PFSK-1 (cell line): Measurements from ENCODE around the gene DLGAP1.

ENCODE experiments used
- FOXP2 ChIP-seq: optimal IDR thresholded peaks from 2 replicates; pipeline ENCODE3; 2011; ENCODE audit warnings: borderline replicate concordance, control low read depth, inconsistent platforms; ENCODE audit not compliant: insufficient read depth; ENCODE audit errors: extremely low read length, extremely low read depth
- POLR2AphosphoS5 ChIP-seq: IDR thresholded peaks from 2 replicates; pipeline ENCODE4 v1.6.1; 2012; ENCODE audit warnings: low read depth, mild to moderate bottlenecking, control low read depth, low read length, moderate library complexity
- SIN3A ChIP-seq: IDR thresholded peaks from 2 replicates; pipeline ENCODE4 v1.6.1; 2012; ENCODE audit warnings: mild to moderate bottlenecking, low read length, moderate library complexity, borderline replicate concordance; ENCODE audit not compliant: insufficient read depth
- TAF1 ChIP-seq: IDR thresholded peaks from 2 replicates; pipeline ENCODE4 v1.6.1; 2012; ENCODE audit warnings: low read length, control low read depth, borderline replicate concordance; ENCODE audit not compliant: insufficient read depth
- TF ChIP-seq, protein P1 (sequence below), 2 experiments: IDR thresholded peaks; 2 replicates each; pipeline versions ENCODE4 v1.6.1 to v1.8.0; 2011 to 2012; ENCODE audit warnings: low read depth in 2 of 2, low read length in 2 of 2, control low read depth in 1 of 2, inconsistent platforms in 1 of 2, mild to moderate bottlenecking in 1 of 2, moderate library complexity in 1 of 2; ENCODE audit not compliant: insufficient read depth in 1 of 2

DLGAP1 gene

DNA sequence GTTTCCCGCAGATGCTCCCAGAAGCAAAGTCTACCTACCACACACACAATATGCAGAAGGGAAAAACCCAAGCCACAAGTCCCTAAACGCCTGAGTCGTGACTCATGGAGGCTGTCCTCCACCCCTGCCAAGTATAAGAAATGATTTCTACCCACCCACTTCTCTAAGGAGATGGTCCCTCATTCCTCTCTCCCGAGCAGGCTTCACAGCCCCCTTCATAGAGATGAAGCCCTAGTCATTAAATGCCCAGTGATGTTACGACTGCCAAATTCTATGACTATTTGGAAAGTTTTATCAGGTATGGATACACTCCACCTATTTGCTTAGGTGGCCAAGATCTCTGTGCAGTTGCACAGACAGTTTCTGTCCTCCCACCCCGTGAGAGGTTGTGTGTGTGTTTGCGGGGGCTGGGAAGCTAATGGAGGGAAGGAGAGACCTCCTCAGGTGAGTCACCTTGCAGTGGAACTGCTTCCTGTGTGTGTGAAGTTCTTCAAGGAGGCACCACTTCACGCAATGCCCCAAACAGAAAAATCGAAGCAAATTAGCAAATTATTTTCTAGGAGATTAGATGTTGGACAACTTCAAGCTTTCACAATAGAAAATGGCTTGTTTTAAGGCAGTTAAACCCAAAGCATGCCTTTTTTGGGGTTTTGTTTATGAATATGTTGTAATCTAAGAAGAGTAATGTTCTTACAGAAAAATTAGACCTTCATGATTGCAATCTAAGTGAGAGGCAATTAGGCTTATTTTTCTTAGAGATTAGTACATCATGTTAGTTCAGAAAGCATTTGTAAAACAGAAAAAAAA is 830.0 kb downstream of the DLGAP1 start:
- TF ChIP-seq FOXP2 (no peak), TAF1 (no peak), POLR2AphosphoS5 (no peak), SIN3A (no peak)
- TF ChIP-seq, protein P1, sequence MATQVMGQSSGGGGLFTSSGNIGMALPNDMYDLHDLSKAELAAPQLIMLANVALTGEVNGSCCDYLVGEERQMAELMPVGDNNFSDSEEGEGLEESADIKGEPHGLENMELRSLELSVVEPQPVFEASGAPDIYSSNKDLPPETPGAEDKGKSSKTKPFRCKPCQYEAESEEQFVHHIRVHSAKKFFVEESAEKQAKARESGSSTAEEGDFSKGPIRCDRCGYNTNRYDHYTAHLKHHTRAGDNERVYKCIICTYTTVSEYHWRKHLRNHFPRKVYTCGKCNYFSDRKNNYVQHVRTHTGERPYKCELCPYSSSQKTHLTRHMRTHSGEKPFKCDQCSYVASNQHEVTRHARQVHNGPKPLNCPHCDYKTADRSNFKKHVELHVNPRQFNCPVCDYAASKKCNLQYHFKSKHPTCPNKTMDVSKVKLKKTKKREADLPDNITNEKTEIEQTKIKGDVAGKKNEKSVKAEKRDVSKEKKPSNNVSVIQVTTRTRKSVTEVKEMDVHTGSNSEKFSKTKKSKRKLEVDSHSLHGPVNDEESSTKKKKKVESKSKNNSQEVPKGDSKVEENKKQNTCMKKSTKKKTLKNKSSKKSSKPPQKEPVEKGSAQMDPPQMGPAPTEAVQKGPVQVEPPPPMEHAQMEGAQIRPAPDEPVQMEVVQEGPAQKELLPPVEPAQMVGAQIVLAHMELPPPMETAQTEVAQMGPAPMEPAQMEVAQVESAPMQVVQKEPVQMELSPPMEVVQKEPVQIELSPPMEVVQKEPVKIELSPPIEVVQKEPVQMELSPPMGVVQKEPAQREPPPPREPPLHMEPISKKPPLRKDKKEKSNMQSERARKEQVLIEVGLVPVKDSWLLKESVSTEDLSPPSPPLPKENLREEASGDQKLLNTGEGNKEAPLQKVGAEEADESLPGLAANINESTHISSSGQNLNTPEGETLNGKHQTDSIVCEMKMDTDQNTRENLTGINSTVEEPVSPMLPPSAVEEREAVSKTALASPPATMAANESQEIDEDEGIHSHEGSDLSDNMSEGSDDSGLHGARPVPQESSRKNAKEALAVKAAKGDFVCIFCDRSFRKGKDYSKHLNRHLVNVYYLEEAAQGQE (IDR thresholded peaks at IDR 0.05; ENCODE audit: insufficient read depth in 1 of 2, low read depth in 2 of 2, low read length in 2 of 2) = no peak

GRCh38 chr18:3624546-3624934 is 830.6 kb downstream of the DLGAP1 start:
- peak; percentile 23; the same call in 1 of the 2 replicates for TF ChIP-seq TAF1
- TF ChIP-seq, protein P1 (IDR thresholded peaks at IDR 0.05; ENCODE audit: insufficient read depth in 1 of 2, low read depth in 2 of 2, low read length in 2 of 2) = no peak

DNA sequence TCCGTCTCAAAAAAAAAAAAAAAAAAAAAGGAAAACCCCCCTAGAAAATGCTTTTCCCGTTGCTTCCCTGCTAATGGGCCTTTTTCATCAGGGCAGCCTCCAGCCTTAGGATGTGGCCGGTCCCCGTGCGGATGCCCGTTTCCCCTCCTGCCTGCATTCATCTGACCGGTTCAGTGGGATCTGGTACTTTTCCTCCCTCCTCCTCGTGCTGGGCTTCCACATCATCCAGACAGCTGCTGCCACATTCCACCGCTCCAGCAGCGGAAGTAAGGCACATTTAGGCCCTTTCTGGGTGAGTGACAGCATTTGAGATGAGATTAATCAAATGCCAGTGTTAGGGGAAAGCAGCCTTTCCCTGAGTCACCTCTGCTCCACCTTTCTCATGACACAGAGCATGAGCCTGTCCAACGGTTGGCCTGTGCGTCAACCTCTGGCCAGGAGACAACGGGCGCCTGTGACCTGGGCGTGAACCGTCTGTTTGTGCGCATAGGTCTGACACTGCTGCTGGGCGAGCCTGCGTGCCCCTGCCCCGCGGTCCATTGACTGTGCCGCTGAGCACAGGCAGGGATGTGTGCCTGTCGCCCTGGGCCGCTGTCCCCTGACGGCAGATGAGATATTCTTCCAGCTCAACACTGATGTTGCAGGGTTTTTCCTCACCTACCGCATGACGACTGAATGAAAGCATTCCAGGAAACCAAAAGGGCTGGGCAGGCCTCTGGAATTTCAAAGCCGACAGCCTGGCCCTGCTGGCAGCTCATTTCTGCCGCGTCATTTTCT is 831.1 kb downstream of the DLGAP1 start:
- TF ChIP-seq SIN3A (no peak; the same call in 1 of the 2 replicates), FOXP2 (peak; percentile 88), POLR2AphosphoS5 (no peak), TAF1 (peak; percentile 26; the same call in 1 of the 2 replicates)
- TF ChIP-seq, protein P1 (IDR thresholded peaks at IDR 0.05; ENCODE audit: insufficient read depth in 1 of 2, low read depth in 2 of 2, low read length in 2 of 2) = peak in 1 of 2 experiments; percentile 59; a peak in 1 of 4 replicates

DNA sequence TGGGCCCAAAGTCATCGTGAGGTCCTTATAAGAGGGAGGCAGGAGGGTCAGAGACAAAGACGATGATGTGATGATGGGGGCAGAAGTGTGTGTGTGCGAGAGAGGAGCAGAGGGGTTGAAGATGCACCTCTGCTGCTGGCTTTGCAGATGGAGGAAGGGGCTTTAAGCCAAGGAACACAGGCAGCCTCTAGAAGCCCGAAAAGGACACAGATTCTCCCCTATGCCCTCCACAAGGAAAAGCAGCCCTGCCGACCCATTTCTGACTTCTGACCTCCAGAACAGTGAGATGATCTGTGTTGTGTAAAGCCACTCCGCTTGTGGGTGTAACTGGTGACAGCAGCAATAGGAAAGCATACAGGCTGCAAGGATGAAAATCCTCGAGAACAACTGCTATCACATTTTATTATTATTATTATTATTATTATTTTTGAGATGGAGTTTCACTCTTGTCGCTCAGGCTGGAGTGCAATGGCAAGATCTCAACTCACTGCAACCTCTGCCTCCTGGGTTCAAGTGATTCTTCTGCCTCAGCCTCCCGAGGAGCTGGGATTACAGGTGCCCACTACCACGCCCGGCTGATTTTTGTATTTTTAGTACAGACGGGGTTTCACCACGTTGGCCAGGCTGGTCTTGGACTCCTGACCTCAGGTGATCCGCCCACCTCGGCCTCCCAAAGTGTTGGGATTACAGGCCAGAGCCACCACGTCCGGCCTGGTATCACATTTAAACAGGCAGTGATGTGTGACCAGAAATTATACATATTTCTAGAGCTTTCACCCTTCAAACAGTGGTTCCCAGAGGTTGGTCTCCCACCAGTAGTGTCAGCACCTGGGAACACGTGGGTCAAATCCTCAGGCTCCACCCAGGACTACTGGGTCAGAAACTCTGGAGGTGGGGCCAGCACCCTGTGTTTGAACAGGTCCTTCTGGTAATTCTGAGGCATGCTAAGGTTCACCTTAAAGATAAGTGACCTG is 834.7 kb downstream of the DLGAP1 start:
- TF ChIP-seq TAF1 = no peak
- TF ChIP-seq, protein P1 (IDR thresholded peaks at IDR 0.05; ENCODE audit: insufficient read depth in 1 of 2, low read depth in 2 of 2, low read length in 2 of 2) = no peak
- TF ChIP-seq POLR2AphosphoS5 = no peak
